ENCODE measurements around the gene MVD.

Gene MVD

DNA sequence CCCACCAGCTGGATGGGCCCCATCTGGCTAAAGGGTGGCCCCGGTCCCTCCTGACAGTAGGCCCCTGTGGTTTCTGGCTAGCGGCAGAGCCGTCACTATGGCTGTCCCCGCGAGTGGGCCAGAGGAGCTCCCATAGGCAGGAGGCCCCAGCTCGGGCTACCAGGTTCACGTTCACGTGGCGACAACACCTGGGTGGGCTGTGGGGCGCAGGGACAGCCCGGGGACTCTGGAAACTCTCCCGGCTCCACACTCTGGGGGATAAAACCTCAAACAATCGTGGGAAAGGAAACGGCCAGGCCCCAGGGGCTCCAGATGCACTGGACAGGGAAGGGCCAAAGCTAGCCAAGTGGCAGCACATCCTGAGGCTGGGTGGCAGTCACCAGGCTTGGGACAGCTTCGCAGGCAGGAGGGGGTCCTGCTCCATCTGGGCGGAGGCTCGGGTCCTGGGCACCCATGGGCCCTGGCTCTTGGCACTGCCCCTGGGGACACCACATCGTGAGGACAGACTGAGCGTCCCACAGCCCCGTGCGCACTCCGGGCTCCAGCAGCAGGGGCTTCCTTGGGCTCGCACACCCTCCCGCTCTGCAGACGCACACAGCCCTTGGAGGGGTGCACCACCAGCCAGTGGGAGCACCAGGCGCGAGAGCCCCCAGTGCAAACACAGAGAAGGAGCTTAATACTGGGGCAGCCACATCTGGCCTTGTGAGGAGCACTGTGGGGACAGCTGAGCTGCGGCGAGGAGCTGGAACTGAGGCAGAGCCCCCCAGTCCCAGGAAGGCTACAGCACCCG is 38.9 kb upstream of the MVD start:
- DNase-seq (ENCODE audit: insufficient read length, low spot score), result no peak
- no peak for TF ChIP-seq POLR2A (IDR thresholded peaks at IDR 0.05; ENCODE audit: low read depth, low read length)
- FAIRE-seq, result no peak

DNA sequence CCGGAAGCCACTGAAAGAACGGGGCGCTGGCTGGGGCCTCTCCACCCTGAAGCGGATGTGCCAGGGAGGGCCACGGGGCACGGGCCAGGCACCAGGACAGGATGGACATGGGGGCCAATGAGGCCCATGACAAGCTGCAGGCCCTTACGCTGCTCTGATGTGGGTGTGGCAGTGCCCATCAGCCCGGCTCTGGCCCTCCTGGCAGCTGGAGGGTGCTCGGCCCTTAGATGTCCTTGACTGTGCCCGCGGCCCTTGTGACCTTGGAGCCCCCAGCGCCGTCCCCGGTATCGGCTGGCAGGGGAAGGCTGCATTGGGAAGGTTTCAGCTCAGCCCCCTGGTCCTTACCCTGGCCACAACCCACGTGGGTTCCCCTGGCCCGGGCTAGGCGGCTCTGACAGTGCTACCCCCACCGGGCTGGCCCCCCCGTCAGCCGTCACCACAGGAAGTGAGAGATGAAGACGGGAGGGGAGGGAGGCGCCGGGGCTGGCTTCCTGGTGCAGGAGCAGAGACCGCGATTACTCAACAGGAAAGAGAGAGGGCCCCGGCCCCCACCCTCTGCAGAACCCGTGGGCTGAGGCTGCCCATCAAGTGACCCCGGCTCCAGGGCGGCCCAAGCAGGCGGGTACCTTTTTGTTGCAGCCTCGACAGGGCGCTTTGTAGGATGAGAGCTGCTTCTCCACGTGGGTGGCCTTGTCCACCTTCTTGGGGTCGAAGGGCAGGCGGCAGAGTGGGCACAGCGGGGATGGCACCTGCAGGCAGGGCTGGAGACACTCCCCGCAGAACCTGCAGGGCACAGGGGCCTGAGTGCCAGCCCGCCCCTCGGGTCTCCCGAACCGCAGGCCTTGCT is 38.0 kb upstream of the MVD start:
- peak; percentile 98 for DNase-seq (ENCODE audit: insufficient read length, low spot score)
- TF ChIP-seq POLR2A (IDR thresholded peaks at IDR 0.05; ENCODE audit: low read depth, low read length), result no peak
- FAIRE-seq, result no peak

DNA sequence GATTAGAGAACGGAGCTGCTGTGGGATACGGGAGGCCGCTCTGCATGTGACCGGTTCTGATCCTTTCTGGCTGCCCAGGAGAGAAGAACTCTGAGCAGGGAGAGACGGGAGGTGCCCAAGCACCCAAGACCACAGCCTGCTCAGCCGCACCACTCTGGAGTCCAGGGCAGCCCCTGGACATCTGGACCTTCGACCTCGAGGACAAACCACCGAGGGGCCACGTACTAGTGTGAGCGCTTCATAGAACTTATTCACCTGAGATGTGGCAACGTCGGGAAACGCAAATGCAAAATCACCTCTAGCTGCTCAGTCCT is 37.4 kb upstream of the MVD start:
- DNase-seq (ENCODE audit: insufficient read length, low spot score), result no peak
- FAIRE-seq, result no peak
- 0 out of 2 replicates have a peak, but pooled peaks have one; percentile 3 for TF ChIP-seq POLR2A (IDR thresholded peaks at IDR 0.05; ENCODE audit: low read depth, low read length)

DNA sequence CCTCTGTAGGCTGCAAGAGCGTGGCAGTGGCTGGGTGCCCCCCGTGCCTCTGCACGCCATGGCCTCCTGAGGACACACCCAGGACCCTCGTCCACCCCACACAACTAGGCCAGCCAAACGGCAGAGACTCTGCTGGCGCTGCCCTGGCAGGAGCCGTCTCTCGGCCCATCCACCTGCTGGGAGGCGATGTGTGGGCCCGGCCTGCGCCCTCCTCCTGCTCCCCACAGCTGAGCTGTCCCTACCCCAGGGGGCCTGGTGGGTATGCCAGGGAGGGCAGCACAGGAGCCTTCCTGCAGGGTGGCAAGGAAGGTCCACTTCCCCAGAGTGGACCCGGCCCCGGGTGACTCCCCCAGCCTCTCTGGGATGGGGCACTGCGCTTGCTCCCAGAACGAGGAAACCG is 36.3 kb upstream of the MVD start:
- no peak for DNase-seq (ENCODE audit: insufficient read length, low spot score)
- no peak for TF ChIP-seq POLR2A (IDR thresholded peaks at IDR 0.05; ENCODE audit: low read depth, low read length)
- no peak for FAIRE-seq

DNA sequence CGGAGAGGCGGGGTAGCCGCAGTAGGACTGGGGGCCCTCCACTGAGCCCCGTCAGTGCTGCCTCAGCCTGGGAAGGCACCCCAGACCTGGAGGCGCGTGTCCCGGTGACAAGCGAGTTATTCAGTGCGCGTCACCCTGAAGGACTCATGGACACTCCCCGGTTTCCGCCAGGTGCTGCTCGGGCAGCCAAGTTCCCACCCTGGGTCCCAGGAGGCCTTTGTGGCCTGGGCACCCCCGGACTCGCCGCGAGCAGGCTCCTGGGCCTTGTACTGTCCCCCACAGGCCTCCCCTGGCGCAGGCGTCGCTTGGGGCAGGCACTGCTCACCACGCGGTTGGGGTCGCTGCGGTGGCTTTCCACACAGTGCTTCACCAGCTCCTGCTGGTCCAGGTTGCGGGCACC is 35.8 kb upstream of the MVD start:
- no peak for TF ChIP-seq POLR2A (IDR thresholded peaks at IDR 0.05; ENCODE audit: low read depth, low read length)
- no peak for DNase-seq (ENCODE audit: insufficient read length, low spot score)
- no peak for FAIRE-seq

DNA sequence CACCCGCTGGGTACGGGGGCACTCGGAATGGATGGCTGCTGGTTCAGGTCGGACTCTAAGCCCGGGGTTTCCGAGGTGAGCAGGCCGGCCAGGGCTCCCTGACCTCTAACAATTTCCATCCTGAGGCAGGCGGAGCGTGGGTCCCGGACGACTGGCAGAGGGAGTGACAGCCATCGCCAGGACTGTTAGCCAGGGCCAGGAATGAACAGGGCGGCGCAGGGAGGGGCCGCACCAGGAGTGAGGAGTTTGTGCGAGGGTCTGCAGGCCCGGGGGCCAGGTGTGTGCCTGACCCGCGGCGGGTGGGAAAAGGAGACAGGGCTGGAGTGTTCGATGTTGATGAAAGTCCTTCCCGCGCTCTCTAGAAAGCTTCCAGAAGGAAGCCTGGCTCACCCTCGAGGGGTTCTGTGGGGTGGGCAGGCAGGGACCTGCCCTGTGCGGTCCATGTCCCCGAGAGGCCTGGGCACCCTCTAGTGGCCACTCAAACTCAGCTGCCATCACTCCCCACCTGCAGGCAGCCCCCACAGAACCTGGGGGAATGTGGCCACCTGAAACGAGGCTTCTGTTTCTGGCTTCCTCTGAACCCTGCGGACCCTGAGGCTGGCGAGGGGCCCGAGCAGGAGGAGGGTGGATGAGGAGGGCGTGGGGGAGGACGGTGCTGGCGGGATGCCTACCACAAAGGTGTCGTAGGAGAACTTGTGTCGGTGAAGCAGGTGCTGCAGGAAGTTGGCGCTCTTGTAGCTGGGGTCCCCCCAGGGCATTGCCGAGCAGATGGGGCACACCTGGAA is 35.1 kb upstream of the MVD start:
- FAIRE-seq (no peak), DNase-seq (ENCODE audit: insufficient read length, low spot score) (no peak)
- TF ChIP-seq POLR2A (IDR thresholded peaks at IDR 0.05; ENCODE audit: low read depth, low read length), result no peak

DNA sequence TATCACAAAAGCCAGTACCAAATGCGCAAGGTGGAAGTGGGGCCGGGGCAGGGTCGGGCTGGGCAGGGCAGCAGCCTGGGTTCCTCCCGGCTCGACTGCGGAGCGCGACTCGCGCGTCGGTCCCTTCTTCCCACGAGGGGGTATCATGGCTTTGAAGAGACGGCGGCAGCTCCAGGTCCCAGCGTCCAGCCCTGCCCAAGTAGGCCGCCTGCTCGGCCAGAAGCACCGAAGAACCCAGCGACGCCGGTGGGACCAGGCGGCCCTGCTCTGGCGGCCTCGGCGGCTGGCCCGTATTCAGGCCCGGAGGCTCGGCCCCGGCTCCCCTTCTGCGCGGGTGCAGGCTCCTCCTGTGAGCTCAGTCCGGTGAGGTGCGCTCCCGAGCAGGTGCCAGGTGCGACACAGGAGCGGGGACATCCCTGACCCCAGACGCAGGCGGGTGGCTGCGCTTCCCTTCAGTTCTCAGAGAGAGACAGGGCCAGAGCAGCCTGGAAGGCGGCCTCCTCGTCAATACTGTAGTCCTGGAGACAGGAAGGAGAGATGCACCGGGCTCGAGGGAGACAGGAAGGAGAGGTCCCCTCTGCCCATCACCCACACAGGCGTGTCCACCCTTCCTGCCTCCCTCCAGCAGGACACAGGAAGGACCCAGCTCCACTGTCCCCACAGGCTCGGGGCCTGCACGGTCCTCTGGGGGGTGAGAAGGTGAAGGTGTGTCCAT is 34.4 kb upstream of the MVD start:
- FAIRE-seq, result no peak
- no peak for TF ChIP-seq POLR2A (IDR thresholded peaks at IDR 0.05; ENCODE audit: low read depth, low read length)
- no peak for DNase-seq (ENCODE audit: insufficient read length, low spot score)

DNA sequence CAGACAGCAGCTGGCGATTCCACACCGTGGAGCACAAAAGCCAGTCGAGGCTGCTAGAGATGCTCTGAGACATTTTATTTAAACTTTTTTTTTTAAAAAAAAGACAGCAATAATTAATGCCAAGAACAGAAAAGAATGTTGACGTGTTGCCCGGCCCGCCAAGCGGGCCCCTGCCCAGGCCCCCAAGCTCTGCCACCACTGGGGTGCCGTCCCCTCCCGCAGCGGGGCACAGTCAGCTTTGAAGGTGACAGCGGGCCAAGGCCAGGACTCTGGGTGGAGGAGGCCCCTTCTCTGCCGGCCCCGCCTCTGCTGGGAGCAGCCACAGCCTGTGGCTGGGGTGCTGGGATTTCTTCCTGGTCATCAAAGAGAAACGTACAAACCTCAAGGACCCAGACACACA is 33.5 kb upstream of the MVD start:
- no peak for DNase-seq (ENCODE audit: insufficient read length, low spot score)
- TF ChIP-seq POLR2A (IDR thresholded peaks at IDR 0.05; ENCODE audit: low read depth, low read length), result no peak
- no peak for FAIRE-seq

DNA sequence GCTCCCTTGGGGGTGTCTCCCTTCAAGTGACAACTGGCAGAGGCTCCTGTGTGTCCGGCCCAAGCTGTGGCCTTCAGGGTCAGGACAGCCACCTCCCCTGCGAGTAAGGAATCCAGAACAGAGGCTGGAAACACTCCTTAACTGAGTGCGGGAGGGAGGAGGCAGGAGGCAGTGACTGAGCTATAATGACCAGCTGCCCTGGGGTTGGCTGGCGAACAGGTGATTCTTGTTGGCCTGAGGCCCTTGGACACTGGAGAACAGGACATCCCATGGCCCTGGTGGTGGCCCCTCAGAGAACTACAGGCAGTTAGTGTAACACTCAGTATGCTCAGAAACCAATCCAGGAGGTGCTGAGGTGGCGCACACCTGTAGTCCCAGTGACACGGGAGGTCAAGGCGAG is 32.9 kb upstream of the MVD start:
- FAIRE-seq (no peak), DNase-seq (ENCODE audit: insufficient read length, low spot score) (no peak)
- TF ChIP-seq POLR2A (IDR thresholded peaks at IDR 0.05; ENCODE audit: low read depth, low read length), result no peak

DNA sequence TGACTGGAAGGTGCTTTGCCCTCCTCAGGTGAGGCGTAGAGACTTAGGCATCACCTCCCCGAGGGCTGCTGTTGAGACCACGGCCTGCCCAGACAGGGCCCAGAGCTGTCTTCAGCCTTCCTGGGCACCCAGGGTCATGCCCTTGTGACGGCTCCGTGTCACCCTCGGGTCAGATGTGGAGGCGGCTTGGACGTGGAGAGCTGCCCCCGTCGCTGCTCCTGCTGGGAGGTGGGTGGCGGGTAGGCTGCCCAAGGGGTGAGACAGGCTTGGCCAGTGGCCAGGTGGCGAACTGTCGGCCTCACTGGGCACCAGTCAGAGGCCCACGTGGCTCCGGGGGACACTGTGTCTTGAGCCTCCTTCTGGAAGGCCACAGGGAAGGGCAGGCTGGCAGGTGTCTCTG is 32.3 kb upstream of the MVD start:
- no peak for FAIRE-seq
- no peak for TF ChIP-seq POLR2A (IDR thresholded peaks at IDR 0.05; ENCODE audit: low read depth, low read length)
- DNase-seq (ENCODE audit: insufficient read length, low spot score), result no peak

DNA sequence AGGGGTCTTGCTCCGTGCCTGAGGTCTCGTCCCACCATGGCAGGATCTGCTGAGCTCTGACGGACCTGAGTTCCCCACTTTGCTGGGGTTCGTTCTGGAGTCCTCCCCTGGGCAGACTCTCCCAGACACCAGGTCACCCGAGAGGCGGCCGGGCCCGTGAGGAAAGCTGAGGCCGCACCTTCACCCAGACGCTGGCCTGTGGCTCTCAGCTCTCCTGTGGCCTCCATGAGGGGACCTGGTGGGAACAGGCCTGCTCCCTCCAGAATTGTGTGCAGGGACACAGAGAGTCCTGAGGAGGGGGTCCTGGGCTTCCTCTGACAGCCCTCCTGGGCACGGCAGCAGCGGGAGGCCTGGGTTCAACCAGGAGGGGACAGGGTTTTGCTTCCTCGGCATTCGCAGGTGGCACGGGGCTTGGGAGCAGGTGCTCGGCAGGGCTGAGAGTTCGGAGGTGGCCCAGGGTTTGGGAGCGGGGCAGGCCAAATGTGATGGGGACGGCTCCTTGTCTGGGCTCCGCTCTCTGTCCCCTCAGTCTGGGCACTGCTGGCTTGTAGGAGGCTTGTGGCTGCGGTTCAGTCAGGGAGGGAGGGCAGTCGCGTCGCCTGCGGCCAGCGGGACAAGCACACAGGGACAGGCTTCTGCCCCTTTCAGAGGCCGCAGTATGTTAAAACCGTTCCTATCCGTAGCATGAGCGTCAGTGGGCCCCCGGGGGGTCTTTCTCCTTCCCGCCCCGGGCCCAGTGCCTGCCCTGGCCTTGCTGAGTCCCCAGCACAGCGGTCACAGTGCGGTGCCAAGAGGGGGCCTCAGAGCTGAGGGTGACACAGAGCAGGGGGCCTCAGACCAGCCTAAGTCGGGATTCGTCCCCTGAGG is 31.6 kb upstream of the MVD start:
- TF ChIP-seq POLR2A (IDR thresholded peaks at IDR 0.05; ENCODE audit: low read depth, low read length), result no peak
- no peak for FAIRE-seq
- no peak for DNase-seq (ENCODE audit: insufficient read length, low spot score)

DNA sequence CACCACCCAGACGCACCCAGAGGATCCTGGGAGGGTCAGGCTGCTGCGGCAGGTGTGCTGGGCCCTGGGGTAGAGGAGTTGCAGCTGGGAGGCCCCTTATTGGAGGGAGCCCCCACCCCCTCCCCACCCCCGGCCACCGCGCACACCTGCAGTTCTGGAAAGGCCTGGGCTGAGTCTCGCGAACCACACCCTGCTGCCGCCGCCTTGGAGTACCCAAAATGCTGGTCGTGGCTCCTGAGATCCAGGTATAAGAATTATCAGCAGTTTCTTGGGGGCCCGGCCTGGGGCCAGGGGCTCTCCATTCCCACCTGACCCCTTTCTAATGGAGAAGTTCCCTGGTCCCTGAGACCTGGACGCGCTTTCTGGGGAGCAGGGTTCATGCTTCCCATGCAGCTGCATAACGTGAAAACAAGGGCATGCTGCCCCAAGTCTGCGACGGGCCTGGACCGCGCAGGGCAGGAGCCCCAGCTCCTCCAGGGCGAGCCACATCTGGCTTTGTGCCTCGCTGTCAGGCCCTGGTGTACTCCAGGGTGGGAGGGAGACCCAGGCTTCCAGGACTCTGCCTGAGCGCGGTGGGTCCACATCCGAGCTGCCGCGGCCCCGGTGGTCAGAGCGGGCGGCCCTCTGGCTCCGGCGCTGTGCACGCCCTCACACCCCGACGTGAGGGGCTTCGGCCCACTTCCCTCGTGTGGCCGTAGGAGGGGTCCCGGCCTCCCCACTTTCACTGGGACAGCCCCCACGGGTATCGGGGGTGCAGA is 30.7 kb upstream of the MVD start:
- FAIRE-seq (no peak), DNase-seq (ENCODE audit: insufficient read length, low spot score) (no peak)
- TF ChIP-seq POLR2A (IDR thresholded peaks at IDR 0.05; ENCODE audit: low read depth, low read length), result no peak
